HG03565 (cell line): Measurements from ENCODE around the gene HHAT.

Source experiments
- ATAC-seq: cut with Tn5 transposase; IDR thresholded peaks from one replicate; pipeline ENCODE4 v1.9.1; 2021; ENCODE audit warnings: mild to moderate bottlenecking, moderate library complexity; ENCODE audit not compliant: unreplicated experiment

Gene HHAT

DNA sequence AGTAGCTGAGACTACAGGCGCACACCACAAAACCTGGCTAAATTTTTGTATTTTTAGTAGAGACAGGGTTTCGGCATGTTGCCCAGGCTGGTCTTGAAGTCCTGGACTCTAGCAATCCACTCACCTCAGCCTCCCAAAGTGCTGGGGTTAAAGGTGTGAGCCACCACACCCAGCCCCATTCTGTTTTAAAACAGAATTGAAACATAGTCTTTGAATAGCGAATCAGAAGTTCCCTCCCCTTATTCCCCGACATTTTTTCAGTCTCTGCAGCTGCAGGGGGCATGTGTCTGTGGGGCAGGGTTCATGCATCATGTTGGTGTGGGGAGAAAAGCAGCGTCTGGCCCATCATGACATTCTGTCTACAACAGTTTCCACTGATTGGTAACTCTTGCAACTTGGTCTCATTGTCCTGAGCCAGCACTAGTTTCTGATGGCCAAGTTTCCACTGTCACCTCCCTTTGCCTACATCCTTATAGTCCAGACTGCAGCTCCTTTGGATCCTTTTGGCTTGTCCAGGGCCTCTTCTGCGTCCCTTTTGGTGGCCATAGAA is 15.6 kb upstream of the HHAT start:
- ATAC-seq, result no peak

DNA sequence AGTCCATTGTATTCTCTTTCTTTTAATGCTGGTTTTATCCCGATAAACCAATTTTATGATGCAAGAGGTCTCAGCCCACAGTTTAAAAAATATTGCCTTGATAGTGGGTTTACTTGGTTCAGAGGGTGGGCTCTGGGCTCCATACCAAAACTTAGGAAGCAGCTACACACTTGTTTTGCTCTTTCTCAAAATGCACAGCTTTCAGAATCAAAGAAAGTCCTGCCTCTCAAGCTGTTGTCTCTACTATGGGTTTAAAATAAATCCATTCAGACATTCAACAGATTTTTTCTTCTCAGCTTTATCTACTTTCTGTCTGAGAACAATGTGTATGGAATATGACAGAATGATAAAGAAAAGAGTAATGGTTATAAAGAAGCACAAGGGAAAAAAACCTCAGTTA is 14.8 kb upstream of the HHAT start:
- ATAC-seq, result no peak

DNA sequence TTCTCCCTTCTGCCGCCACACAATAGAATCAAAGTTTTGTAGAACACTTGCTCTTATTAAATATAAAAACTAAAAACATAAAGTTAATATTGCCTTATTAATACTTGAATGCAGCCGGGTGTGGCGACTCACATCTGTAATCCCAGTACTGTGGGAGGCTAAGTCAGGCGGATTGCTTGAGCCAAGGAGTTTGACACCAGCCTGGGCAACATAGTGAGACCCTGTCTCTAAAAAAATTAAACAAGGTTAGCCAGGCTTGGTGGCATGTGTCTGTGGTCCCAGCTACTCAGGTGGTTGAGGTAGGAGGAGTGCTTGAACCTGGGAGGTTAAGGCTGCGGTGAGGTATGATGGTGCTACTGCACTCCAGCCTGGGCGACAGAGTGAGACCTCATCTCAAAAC is 13.2 kb upstream of the HHAT start:
- ATAC-seq, result no peak

DNA sequence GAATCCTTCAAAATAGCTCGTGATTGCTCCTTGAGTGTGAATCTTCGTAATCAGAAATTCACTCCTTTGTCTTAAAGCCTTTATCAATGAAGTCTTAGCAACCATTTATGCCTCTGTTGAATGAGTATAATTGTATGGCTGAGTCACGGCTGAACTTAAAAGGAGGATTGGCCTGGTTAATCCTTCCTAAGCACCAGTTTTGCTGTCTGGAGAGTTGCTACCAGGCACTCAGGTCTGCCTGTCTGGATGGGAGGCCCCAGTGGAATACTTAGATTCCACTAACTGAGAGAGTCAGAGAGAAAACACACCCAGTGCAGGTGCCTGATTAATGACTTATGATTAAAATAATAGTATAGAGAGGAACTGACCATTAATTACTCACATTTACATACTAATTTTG is 7.6 kb upstream of the HHAT start:
- no peak for ATAC-seq

DNA sequence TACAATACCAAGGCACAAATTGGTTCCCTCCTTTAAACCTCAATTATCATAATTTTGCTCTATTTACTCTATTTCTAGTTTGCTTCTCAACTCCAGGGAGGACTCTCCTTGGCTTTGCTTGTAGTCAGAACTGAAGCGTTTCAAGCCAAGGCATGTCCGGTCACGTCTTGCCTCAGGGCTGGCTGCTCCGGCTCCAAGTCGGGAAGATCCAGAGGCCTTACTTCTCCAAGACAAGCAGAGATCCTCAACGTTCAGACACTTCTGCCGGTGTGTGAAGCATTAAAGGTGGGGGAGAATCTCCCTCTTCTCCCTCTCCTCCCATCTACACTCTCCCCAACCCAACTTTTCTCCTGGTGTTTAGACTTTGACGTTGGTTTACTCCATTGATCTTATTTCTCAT is 7.2 kb upstream of the HHAT start:
- no peak for ATAC-seq

DNA sequence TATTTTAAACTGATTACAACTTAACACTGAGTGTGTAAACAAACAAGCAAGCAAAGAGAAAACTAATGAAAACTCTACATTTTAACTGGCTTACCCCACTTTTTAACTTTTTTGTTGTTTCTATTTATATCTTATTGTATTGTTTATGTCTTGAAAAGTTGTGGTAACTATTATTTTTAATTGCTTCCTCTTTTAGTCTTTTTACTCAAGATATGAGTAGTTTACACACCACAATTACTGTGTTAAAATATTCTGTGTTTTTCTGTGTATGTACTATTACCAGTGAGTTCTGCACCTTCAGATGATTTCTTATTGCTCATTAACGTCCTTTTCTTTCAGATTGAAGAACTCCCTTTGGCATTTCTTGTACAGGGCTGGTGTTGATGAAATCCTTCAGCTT is 4.7 kb upstream of the HHAT start:
- ATAC-seq, result no peak

DNA sequence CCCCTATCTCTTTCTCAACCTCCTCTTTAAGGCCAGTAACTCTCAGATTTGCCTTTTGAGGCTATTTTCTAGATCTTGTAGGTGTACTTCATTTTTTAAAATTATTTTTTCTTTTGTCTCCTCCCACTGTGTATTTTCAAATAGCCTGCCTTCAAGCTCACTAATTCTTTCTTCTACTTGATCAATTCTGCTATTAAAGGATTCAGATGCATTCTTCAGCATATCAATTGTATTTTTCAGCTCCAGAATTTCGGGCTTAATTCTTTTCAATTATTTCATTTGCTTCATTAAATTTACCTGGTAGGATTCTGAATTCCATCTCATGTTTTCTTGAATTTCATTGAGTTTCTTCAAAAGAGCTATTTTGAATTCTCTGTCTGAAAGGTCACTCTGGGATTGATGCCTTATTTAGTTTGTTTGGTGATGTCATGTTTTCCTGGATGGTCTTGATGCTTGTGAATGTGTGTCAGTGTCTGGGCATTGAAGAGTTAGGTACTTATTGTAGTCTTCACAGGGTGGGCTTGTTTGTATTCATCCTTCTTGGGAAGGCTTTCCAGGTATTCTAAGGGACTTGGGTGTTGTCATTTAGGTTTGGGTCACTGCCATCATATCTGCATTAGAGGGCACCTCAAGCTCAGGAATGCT is 3.6 kb upstream of the HHAT start:
- no peak for ATAC-seq

DNA sequence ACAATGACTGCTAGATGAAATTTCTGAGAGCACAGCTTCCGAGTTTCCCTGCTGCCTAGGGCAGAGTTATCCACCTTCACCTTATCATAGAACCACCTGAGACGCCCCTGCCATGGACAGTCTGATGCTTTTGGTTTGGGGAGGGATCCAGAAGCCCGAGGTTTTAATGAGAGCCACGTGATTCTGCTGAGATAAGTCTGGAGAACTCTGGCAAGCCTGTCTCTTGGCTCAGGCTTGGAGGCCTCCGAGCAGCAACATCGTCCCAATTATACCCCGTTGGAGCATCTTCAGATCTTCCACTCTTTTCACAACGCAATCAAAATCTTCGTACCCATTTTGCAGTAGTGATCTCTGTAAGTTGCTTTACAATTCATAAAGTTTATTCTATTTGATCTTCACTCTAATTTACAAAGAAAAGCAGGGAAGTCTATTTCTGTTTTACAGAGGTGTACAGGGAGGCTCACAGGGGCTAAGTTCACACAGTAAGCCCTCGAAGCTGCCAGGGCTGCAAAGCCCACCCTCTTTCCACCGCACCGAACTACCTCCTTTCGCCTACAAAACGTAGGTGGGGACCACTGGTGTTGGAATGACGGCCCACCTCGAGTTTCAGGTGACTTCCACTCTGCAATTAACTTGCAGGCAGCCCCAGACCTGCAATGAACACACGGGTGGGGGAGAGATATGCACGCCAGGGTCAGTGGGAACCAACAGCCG is 513 bp upstream of the HHAT start:
- no peak for ATAC-seq

DNA sequence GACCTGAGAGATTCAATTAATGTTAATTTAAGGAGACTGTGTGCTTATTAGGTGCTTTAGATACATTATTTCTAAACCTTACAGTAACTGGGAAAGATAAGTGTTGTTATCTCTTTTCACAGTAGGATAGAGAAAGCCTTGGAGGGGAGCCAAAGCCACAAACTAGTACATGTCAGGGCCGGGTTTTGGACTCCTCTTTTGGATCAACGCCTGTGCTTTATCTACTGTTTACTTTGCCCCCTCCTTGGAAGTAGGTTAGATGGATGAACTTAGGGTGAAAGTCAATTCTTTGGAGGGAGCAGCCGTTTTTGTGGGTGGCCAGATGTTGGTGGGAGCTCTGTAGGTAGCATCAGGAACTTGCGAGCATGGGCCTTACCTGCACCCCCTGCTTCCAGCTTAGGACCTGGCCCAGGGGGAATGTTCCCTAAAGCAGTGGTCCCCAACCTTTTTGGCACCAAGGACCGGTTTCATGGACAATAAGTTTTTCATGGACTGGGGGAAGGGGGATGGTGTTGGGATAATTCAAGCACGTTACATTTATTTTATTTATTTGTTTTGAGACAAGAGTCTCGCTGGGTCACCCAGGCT is 1.7 kb downstream of the HHAT start:
- ATAC-seq, result no peak

DNA sequence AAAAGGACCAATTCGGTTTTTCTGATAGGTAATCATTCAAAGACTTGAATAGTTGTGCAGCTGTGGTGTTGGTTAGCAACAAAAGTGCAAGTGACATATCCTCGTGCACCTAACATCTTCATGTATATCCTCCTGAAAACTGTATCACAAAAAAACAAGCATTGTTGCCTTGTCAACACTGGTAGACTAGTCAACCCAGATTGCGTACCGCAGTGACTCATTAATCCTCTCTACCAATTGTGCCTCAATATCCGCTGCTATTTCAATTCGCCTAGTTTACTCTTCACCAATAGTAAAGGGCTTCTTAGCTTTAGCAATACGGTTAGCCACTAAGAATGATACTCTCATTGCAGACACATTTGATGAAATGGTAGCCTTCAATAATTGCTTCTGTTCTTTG is 3.5 kb downstream of the HHAT start:
- ATAC-seq, result no peak

DNA sequence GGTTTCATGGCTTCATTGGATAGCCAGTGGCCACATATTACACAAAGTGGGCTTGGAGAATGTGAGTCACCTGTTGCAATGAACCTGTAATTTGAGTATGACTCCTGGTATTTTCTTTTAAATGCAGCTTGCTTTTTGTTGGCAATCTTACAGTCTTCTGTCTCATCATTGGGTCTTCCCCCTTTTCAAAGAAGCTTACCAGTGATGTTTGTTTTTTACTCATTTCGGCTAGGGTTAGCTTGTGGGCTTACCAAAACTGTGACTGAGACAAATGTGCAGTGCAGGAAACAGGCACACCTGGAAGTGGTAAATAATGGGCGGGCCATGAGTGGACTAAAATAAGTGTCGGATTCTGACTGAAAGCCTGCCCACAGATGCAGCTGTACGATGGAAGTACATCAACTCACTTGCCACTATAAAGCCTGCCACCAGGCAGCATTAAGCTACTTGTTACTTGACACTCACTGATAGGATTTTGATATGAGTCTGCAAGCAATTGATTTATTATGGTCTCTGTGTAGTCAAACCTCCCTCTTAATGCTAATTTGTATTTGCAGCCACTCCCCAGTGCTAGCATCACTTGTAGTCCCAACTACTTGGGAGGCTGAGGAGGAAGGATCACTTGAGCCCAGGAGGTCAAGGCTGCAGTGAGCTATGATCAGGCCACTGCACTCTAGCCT is 4.2 kb downstream of the HHAT start:
- peak; percentile 74 for ATAC-seq

DNA sequence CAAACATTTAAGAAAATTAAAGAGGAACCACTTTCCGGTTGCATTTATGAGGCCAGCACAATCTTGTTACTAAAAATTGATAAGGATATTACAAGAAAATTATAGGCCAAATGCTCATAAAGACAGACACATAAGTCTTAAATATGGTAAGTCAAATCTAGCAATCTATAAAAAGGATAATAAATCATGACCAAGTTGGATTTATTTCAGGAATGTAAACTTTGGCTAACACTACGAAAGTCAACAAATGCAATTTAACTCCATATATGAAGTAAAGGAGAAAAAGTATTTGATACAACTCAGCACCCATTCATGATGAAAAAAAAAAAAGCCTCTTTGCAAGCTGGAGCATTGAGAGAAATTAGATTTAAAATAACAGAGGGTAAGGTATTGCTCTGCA is 6.3 kb downstream of the HHAT start:
- no peak for ATAC-seq

DNA sequence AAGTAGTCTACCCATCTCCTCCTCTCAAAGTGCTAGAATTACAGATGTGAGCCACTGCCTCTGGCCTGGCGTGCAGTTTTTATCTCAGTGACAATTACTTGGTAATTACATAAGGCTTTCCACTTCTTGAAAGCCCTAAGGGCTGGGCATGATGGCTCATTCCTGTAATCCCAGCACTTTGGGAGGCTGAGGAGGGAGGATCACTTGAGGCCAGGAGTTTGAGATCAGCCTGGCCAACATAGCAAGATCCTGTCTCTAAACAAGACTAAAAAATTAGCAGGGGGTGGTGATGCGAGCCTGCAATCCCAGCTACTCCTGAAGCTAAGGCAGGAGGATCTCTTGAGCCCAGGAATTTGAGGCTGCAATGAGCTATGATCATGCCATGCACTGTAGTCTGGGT is 7.7 kb downstream of the HHAT start:
- ATAC-seq, result no peak

DNA sequence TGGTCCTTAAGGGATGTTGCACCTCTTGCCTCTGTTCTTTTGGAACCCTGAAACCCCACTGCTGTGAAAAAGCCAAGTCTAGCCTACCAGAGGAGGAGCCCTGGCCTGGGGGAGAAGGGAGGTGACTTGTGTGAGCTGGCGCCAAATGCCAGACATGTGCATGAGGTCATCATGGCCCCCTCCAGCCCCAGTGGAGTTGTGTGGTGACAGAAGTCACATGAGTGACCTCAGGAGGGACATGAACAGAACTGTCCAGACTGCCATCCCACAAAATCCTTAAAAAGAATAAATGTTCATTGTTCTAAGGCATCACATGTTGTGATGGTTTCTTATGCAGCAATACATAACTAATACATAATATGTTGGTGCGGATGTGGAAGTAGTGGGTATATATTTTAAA is 10.8 kb downstream of the HHAT start:
- ATAC-seq, result no peak

DNA sequence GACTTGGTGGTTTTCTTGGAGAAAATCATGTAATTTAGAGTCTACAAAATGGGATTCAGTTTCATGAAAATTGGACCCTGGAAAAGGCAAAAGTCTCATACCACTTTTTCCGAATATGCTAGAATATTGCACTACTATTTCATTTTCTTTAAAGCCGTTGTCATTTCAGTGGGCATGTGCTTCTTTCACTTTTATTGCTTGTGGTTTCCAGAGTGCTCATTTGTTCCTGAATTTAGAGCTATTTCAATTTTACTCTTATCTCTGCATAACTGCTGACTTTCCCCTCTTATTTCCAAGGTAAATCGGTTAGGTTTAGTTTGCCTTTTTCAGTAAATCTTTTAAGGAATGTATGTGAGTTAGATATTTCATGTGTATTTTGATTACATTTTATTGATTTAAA is 11.6 kb downstream of the HHAT start:
- ATAC-seq, result peak; percentile 30

DNA sequence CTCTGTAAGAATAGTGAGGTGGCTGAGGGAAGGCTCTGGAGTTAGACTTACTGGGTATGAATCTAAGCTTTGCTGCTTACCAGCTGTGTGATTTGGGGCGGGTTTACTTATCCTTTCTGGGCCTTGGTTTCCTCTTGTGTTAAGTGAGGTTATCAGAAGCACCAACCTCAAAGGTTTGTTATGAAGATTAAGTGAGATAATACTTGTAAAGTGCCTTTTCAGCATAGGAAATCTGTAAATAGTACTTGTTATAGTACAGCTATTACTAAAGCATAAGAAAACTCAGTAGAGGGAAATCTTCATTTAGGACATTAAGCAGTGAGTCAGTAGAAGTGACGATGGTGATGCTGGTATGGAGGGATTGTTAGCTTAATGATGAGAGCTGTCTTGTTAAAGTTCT is 12.1 kb downstream of the HHAT start:
- ATAC-seq, result no peak

DNA sequence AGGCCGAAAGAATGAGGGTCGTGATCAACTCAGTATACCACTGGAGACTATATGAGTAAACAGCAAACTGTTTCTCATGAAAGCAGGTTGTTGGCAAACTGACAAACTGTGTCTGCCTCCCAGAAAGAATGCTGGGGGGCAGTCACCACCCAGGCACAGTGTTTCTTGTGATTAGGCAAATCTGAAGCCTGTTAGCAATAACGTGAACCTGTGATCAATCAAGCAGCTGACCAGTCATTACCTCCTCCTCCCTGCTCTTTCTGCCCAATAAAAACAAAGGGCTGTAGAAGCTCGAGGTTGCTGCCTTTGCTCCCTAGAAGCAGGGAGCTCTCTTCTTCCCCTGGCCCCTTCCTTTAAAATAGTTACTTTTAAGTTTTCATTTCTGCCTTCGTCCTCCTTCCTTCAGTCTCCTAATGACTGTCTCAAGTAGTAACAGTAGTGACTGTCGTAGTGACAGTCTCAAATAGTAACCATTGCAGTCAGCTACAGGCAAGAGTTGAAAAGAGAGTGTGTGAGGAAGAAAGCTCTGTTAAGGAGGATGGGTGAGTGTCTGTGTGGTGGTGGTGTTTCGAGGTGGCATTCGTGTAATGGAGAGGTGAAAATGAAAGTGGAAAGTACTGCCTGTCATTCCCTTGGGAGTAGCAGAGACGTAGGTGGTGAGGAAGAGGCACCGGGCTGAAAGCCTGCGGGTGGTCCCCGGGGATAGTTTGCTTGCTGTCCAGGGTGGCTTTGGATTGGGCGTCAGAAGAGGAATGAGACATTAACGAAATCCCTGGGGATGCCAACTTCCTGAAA is 14.5 kb downstream of the HHAT start:
- peak; percentile 44 for ATAC-seq

DNA sequence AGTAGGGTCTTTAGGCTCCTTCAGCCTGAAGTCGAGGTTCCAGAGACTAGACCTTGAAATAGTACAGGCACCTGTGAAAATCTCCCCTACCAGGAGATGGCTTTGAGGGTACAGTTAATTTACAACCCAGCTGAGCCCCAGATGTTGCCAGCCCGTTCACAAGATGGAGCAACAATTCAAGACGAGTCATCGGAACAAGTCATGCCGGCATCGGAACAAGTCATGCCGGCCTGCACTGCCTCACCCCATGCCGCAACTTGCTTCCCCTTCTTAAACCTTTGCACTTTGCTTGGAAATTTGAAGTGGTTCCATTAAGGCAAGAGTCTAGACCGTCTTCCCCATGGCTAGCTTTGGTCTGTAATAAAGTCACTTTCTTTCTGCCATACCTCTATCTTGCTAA is 16.0 kb downstream of the HHAT start:
- no peak for ATAC-seq

DNA sequence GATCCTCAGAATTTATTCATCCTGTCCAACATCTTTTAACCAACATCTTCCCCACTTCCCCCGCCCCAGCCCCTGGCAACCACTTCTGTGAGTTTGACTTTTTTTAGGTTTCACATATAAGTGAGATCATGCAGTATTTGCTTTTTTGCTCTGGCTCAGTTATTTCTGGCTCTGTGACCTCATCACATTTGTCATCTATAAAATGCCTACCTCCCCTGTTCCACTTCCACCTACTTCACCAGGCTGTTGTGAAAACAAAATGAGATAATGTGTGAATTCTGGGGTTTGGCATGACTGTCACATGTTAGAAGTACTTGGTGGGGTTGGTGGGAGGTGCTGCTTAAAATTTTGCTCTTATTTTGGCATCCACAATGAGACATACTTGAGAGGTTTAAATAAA is 18.4 kb downstream of the HHAT start:
- ATAC-seq, result peak; percentile 47

DNA sequence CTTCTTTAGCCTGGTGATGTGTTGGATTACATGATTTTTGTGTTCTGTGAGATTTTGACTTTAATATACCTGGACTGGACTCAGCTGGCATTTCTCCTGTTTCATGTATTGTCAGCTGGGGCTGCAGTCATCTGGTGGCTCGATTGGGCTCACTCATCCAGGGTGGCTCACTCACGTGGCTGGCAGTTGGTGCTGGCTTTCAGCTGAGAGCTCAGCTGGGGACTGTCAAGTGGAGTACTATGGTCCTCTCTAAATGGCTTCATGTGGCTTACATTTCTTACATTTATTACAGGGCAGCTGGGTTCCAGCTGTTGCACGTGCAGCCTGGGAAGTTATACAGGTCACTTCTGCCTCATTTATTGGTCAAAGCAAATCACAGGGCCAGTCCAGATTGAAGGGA is 22.8 kb downstream of the HHAT start:
- no peak for ATAC-seq

DNA sequence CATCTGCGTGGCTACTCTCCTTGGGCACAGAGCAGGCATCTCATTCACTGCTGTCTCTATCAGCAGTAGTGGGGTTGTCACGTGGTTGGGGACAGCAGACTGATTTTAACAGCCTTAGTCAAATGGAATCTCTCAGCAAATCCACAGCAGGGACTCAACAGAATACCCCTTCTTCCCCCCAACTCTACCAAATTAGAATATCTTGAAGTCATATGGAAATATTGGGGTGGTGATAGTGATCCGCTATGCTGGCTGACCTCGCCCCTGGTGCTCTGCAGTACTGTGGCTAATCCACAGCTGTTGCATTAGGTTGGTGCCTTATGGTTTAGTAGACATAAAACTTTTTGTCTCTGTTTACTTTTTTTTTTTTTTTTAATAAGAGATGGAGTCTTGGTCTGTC is 23.9 kb downstream of the HHAT start:
- ATAC-seq, result no peak
